CD4-positive, alpha-beta T cell treated with Interleukin-15 for 4 hours (primary cell): ENCODE results near the gene KCNMB4.

Experiments
- DNase-seq: peaks from one replicate; pipeline ENCODE4 v3.0.0-alpha.2; 2020; ENCODE audit warnings: low spot score

The KCNMB4 gene

GRCh38 chr12:70443062-70443673 is 77.1 kb downstream of the KCNMB4 start:
- no peak for DNase-seq

GRCh38 chr12:70444903-70445302 is 78.8 kb downstream of the KCNMB4 start:
- no peak for DNase-seq

- no peak for DNase-seq
These were observed 82.3 kb downstream of the KCNMB4 start for GRCh38 chr12:70448371-70448770.

GRCh38 chr12:70449074-70449752 is 83.1 kb downstream of the KCNMB4 start:
- no peak for DNase-seq

- DNase-seq, result no peak
These were observed 83.8 kb downstream of the KCNMB4 start for GRCh38 chr12:70449753-70450341.

- no peak for DNase-seq
These were observed 85.4 kb downstream of the KCNMB4 start for GRCh38 chr12:70451528-70451927.

GRCh38 chr12:70456953-70457352 is 90.9 kb downstream of the KCNMB4 start:
- no peak for DNase-seq

GRCh38 chr12:70459786-70460185 is 93.7 kb downstream of the KCNMB4 start:
- DNase-seq, result no peak

GRCh38 chr12:70463997-70464396 is 97.9 kb downstream of the KCNMB4 start:
- DNase-seq, result no peak

- DNase-seq, result no peak
These were observed 100.7 kb downstream of the KCNMB4 start for GRCh38 chr12:70466753-70467152.

GRCh38 chr12:70467476-70467875 is 101.4 kb downstream of the KCNMB4 start:
- no peak for DNase-seq

GRCh38 chr12:70467918-70468733 is 102.0 kb downstream of the KCNMB4 start:
- no peak for DNase-seq

- DNase-seq, result no peak
These were observed 102.7 kb downstream of the KCNMB4 start for GRCh38 chr12:70468741-70469140.

GRCh38 chr12:70469221-70469820 is 103.2 kb downstream of the KCNMB4 start:
- DNase-seq, result no peak

- no peak for DNase-seq
These were observed 116.7 kb downstream of the KCNMB4 start for GRCh38 chr12:70482764-70483163.
